Measurements from ENCODE around the gene CD79A. TPM values are rescaled to one million over a fixed set of nuclear protein-coding genes. Genes with fewer than 3 reads are reported as not detected.
A peak's percentile ranks its signal among the peaks of the same experiment; 100 is the strongest.
"Not testable (repeated sequence)": the region's sequence is repeated elsewhere in the genome, so short reads cannot be mapped to it uniquely, and the experiment has no call there.

The CD79A gene
- polyA plus RNA-seq, 3 donors, result 0.39 to 1.1 (median 0.81) TPM

DNA sequence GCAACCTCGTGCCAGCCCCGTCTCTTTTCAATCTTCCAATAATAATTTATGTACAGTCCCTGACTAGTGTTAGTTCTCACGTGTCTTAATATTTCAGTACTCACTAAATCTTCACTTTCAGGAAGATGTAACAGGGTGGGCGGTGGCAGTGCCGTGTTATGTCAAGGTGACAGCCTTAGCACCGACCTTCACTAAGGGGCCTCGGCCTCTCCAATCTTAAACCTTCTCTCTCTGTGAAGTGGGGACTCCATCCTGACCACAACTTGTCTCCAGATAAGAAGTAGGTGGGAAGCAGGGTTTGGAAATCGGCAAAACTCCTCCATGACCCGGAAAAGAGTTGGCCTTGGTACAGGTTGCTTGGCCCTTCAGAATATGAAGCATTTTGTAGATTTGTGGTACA is 15.2 kb upstream of the CD79A start:
- no peak for DNase-seq

DNA sequence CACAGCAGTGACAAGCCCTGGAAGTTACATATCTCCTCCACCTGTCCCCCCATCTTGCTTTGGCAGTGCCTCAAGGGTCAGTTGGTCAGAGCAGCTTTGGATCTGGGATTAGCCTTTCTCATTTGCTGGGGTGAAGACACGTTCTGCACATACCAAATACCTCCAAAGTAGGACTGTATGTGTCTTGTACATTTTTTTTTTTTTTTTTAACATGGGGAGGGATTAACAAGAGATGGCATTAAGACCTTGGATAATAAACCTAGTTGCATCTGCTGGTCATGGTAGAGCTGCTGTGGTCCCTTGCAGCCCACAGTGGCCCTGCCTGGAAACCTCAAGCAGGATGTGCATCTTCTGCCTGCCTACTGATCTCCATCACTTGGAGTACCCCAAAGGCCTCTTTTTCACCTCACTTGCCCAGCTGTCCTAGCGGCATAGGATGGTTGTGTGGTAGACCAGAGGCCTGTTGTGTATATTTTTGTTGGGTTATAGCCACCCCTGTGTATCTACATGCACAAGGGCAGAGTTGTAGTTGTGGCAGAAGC is 14.6 kb upstream of the CD79A start:
- no peak for DNase-seq

DNA sequence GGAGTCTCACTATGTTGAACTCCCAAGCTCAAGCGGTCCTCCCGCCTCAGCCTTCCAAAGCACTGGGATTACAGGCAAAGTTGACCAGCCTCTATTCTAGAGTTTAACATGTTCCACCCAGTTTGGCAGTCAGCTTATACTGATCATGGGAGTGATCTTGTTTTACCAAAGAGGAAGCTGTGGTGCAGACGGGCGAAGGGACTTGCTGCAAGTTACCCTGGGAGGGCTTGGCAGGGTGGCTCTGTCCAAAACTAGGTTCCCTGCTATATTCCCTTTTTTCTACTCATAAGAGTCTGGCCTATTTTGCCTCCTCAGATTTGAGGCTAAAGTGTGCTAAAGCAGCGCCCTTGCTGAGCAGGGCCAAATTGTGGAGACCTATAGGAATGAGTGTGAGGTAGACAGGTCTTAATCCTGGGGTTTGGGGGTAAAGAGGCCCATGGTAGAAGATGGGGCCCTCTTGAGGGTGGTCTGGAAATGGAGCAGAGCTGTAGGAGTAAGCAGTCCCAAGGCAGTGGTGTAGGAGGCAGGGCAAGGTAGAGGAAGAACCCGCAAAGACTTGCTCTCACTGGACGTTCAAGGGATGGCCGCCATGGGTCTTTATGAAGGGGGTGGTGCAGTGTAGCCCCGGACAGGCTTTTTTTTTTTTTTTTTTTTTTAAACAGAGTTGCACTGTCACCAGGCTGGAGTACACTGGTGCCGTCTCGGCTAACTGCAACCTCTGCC is 13.7 kb upstream of the CD79A start:
- no peak for DNase-seq

DNA sequence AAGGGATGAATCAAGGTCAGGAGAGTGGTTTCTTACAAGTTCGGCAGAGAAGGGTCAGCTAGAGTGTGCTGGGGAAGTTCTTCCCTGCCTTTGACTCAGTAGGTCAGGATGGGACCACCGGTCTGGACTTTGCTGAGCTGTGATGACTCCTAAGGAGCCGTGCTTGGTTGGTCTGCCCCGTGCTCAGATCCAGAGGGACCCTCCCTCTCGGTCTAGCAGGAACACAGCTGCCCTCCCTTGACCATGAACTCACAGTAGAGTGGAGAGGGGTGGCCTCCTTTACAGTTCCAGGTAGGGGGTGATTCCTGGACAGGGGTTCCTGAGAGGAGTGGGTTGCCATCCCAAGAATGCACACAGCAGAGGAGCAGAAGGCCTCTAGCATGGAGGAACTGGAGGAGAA is 12.7 kb upstream of the CD79A start:
- no peak for DNase-seq

DNA sequence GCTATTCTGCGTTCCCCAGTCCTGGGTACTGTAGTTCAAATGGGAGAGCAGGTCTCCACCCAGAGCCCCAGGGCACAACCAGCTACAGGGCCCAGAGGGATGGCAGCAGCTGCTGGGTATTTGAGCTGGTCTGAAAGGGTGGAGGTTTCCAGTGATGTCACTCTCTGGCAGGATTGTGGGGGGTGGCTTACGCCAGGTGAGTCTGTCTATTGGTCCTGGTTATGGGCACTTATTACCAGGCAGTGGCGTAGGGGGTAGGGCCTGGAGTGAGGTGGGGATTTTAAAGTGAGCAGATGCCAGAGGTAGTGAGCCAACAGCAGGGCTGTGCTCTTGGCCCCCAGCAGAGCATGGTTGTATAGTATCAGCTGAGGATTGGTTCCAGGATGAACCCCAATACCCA is 10.8 kb upstream of the CD79A start:
- DNase-seq, result no peak

DNA sequence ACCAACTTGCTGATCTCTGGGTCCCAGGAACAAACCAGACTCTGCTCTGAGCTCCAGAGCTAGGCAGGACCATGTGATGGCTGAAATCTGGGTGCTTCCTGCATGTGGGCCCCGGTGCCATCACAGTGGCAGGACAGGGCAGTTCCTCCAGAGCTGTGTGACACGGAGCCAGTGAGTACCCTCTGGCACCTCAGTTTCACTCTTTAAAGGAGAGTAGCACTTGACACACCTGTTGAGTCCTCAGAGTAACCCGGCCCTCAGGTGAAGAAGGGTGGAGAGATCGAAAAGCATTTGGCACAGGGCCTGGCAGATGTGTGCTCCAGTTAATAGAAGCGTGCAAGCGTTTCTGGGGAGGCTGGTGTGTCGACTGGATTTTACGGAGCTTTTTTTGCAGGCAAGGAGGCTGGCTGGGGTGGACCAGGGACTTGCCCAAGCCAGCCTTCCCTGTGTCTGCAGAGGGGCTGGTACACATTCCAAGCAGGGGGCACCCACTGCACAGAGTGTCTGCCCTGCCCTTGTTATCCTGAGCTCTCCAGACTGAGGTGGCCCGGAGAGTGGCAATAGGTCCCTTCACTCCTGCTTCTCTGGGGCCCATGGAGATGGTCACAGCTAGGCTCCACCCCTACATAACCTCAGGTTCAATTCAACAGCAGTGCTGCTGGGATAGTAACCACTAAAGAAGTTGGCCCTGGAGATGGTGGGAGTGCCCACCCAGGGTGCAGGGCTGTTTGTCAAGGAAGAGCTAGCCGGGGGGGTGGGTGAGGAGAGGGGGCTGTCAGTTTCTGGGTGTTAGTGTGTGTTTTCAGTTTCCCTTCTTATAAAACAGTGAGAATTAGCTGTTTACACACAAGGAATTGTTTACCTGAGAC is 8.7 kb upstream of the CD79A start:
- DNase-seq, result no peak

DNA sequence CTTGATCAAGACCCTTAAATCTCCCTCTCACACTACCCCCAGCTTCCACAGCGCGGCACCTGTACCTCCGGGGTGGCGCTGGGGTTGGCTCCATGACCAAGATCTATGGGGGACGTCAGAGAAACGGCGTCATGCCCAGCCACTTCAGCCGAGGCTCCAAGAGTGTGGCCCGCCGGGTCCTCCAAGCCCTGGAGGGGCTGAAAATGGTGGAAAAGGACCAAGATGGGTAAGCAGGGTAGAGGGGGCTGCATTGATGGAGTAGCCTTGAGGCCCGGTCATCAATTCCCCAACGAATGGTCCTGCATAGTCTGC is 8.1 kb upstream of the CD79A start:
- no peak for DNase-seq

DNA sequence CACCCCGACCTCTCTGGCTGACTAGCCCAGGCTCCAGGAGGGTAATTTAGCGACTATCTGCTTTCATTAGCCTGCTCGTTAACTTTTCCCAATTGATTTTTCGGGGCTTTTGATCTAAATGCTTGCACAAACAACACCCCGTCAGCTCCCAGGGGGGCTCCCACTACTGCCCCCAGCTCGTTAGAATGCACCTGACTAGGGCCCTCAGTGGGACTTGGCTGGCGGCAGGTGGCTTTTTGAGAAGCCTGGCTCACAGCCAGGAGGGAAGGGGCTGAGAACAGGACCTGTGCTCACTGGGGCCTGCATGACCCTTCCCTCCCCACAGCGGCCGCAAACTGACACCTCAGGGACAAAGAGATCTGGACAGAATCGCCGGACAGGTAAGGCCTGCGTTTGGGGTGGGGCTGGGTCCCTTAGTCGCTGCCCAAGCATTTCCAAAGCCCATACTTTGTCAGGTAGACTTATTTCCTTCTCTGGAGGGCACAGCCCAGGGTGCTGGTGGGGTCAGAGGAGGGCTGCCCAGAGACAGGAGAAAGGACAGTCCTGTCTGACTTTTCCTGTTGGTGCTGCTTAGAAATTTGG is 7.6 kb upstream of the CD79A start:
- DNase-seq, result no peak

DNA sequence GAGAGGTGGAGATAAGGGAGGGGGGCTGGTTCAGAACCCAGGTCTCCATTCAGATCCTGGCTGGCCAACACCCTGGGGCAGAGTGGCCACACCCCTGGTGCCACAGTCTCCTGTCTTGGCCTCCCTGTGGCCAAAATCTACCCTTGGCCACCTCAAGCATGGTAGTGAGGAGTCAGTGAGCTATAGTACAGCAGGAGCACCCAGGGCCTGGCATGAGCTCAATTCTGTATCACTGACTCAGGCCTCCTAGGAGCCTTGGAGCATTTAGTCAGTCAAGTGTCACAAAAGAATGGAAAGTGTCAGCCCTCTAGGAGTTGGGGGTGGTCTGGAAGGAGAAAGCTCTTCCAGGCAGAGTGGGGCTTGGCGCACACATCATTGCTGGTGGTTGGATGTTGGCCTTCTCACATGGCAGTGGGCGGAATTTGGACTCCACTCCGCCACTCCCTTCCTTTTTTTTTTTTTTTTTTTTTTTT is 6.6 kb upstream of the CD79A start:
- no peak for DNase-seq

DNA sequence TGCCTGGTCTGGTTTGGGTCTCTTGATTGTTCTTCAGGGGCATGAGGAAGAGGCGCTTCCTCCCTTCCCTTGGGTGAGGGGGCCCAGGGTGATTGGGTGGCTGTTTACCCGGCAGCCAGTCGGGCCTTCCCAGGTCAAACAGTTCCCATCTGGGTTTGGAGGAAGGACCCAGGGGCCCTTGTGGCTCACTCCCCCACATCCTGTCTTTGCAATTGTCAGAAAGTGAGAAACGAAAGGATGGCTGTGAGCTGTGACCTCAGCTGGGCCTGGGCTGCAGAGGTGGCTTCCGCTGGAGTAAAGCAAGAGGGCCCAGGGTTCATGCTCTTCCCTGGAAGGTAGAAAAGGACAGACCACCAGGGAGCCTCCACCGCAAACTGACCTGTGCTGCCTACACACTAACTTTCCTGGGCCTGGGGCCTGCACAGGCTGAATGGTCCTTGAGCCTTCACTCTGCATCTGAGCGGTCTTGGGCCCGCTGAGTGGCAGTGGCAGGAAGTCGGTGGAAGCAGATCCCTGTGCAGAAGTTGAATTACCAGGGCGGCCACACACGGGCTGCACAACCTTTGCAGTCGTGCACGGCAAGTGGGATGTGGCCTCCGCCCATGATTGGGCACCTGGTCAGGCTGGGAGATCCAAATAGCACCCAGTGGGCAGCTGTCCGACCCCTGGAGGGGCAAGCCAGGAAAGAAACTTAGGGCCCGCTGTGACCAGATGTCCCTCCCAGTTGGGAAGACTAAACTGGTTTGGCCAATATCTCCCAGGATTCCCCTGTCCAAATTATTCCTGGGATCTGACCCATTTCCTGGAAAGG is 5.3 kb upstream of the CD79A start:
- DNase-seq, result no peak

DNA sequence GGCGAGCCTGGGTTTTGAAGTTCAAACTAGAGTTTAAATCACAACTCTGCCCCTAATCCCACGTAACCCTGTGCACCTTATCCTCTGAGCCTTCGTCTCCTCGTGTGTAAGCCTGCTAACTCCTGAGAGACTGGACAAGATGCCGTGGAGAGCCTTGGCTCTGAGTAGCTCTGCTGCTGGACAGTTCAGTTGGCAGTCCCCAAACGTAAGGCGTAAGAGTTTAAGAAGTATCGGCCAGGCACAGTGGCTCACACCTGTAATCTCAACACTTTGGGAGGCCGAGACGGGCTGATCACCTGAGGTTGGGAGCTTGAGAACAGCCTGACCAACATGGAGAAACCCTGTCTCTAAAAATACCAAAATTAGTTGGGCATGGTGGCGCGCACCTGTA is 4.7 kb upstream of the CD79A start:
- DNase-seq, result no peak

DNA sequence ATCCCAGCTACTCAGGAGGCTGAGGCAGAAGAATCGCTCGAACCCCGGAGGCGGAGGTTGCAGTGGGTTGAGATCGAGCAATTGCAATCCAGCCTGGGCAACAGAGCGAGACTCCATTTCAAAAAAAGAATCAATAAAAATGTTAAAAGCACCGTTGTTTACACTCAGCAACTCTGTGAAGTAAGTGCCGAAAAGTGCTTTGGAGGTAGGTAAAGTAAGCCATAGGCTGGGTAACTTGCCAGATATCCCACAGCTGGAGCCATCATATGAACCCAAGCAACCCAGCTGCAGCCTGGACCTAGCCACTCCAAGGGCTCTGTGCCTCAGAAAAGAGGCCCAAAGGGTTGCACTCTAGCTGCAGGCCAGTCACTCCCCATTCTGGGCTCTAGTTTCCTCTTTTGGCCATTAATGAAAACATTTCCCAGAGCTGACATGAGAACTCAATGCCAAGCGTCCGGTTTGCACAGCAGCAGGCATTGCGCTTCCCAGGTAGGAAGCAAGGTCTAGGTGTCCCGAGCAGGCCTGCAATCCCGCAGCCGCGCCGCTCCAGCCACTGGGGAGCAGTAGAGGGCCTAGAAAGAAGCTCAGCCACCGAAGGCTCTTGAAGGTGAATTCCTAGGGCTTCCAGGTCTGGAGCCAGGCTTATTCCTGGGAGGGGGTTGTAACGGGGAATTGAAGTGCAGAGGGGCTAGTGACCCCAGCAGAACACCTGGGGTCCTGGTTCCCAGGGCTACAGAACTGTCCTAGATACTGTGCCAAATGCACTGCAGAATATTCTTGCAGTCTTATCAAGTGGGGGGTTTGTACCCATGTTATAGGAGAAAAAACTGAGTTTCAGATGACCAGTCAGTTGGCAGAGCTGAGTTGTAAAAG is 4.1 kb upstream of the CD79A start:
- peak; percentile 59 for DNase-seq

DNA sequence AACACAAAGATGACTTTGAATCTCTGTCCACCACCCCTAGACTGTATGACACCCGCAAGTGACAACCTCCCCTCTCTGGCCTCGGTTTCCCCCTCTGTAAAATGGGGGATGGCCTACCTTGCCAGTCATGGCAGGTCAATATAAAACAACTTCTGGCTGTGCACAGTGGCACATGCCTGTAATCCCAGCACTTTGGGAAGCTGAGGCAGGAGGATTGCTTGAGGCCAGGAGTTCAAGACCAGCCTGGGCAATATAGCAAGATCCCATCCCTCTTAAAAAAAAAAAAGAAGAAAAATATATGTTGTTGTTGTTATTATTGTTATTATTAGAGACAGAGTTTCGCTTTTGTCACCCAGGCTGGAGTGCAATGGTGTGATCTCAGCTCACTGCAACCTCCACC is 1.1 kb upstream of the CD79A start:
- not testable (repeated sequence) for DNase-seq

DNA sequence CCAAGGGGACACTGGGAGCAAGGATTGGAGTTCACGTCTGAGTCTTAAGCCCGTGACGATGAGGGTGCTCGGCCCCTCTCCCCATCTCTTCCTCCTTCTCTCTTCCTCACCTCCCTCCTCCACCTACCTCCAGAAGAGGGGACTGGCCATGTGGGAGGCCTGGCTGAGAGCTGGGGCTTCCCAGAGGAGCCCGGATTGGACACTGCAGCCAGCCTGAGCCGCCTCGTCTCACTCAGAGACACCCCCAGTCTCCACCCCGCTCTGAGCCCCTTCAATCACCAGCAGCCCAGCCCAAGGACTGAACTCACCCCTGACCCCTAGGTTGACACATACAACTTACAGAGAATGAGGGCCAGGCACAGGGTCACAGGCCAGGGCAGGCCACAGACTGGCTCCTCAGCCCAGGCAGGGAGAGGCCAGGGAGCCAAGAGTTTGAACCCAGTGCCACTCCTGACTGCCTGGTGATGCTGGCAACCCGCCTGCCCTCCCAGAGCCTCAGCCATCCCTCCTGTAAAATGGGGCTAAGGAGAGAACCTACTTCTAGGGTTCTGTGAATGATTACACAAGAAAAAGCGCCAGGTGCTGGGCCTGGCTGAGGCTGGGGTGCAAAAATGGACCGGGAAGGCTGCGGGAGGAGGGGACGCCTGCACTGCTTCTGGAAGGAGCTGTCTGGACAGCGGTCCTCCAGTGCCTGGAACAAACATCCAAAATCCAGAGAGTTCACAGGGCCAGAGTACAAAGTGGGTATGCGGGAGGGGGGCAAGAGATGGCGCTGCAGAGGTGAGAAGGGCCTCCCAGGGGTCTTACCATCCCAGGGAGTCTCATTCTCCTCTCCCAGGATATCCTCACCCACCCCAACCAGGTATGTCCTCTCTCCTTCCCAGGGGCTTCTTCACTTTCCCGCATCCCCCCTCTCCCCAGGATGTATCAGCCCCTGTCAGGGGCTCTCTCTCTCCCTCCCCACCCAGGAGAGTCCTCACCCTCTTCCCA is 1.1 kb downstream of the CD79A start:
- DNase-seq, result no peak

DNA sequence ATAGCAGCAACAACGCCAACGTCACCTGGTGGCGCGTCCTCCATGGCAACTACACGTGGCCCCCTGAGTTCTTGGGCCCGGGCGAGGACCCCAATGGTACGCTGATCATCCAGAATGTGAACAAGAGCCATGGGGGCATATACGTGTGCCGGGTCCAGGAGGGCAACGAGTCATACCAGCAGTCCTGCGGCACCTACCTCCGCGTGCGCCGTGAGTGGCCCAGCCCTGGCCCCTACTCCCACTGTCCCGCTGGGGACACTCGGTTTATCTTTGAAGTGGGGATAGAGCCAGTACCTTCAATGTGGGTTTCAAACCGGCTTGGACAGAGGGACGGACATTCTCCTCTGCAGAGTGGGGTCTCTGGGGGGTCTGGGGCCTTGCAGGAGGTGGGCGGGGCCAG is 2.0 kb downstream of the CD79A start:
- no peak for DNase-seq

DNA sequence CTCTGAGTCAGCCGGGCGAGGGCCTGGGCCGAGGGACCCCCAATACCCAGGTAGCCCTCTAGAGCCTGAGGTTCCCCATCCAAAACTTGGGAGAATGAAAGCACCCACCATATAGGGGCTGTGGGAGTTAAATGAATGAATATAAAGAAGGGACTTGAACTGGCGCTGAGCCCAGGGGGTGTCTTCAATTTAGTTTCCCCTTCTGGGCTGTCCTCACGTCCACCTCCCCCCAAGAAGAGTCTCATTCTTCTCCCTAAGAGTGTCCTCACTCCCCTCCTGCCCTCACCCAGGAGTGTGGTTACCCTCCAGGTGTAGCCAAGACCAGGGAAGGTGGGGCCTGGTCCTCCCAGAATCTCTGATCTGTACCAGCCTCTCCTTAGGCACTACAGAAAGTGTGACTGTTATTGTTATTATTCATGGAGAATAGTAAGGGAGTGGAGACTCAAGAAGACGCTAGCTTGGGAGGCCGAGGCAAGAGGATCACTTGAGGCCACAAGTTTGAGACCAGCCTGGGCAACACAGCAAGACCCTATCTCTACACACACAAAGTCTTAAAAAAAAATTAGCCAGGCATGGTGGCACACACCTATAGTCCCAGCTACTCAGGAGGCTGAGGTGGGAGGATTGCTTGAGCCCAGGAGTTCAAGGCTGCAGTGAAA is 2.7 kb downstream of the CD79A start:
- DNase-seq, result no peak

DNA sequence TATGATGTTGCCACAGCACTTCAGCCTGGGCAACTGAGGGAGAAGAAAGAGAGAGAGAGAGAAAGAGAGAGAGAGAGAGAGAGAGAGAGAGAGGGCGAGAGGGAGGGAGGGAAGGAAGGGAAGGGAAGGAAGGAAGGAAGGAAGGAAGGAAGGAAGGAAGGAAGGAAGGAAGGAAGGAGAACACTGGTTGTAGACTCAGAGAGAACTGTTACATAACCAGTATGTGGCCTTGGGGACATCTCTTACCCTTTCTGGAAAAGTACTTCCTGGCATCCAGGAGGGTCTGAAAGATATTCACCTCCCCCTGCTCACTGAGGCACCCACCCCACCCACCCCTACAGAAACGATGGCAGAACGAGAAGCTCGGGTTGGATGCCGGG is 3.2 kb downstream of the CD79A start:
- DNase-seq, result no peak

DNA sequence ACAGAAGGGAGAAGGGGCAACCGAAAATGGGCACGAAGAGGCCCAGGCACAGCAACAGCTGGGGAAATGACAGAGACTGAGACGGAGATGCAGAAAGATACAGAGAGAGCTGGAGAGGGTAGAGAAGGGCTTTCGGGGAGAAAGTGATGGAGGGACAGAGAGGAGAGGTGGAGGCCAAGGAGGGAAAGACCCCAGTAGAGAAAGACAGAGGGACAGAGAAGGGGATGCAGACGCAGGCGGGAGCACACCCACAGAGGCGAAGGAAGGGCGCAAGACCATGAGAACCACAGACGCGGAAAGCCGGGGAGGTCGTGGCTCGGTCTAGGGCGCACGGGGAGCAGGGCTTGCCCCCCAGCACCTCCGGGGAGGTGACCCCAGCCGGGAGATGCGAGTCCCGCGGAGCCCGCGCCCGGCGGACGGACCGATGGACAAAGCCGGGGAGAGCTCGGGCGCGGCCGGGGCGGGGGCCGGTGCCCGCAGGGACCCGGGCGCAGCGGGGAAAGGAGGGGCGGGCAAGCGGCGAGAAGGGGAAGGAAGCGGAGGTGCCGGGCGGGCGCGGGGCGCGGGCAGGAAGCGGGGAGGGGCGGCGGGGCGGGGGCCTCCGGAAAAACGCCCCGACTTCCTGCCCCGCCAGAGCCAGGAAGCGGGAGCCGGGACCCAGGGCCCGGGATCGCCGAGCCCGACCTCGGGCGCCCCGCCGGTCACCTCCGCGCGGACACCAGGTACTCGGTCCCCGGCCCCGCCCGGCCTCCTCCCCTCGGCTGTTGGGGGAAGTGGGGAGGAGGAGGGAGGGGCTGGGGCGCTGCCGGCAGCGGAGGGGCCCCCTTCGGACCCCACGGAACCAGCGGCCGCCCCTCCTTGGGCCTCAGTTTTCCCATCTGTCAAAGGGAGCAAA is 5.7 kb downstream of the CD79A start, which contains the start of gene ARHGEF1:
ARHGEF1 (plus strand) TSS at position 617 of the 895 bp plus-strand sequence. CDS start 4,899 bp downstream, outside the sequence.
- no peak for DNase-seq

All from renal pelvis (tissue), 4 donors.